Transverse colon (tissue), 3 donors: ENCODE data around the gene CAPN5.

ENCODE experiments used
- EP300 ChIP-seq: sonication (generic); formaldehyde crosslinking; IDR thresholded peaks from one replicate; pipeline ENCODE4 v1.6.1; 2017; ENCODE audit warnings: antibody characterized with exemption, low read depth
- TF ChIP-seq, protein P1 (sequence below), 5 experiments: fragments of 200-600 bp in 3 of 5; fragments of 450-650 bp in 2 of 5; sonication (generic) in 3 of 5; IDR thresholded peaks; 1 replicate in 2 of 5; 2 replicates in 3 of 5; pipeline ENCODE4 v1.5.1; 2016 to 2017; ENCODE audit warnings: antibody characterized with exemption in 5 of 5, inconsistent platforms in 3 of 5, mild to moderate bottlenecking in 2 of 5, moderate library complexity in 1 of 5

- TF ChIP-seq, protein P1, sequence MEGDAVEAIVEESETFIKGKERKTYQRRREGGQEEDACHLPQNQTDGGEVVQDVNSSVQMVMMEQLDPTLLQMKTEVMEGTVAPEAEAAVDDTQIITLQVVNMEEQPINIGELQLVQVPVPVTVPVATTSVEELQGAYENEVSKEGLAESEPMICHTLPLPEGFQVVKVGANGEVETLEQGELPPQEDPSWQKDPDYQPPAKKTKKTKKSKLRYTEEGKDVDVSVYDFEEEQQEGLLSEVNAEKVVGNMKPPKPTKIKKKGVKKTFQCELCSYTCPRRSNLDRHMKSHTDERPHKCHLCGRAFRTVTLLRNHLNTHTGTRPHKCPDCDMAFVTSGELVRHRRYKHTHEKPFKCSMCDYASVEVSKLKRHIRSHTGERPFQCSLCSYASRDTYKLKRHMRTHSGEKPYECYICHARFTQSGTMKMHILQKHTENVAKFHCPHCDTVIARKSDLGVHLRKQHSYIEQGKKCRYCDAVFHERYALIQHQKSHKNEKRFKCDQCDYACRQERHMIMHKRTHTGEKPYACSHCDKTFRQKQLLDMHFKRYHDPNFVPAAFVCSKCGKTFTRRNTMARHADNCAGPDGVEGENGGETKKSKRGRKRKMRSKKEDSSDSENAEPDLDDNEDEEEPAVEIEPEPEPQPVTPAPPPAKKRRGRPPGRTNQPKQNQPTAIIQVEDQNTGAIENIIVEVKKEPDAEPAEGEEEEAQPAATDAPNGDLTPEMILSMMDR (IDR thresholded peaks at IDR 0.05) = no peak
- no peak for TF ChIP-seq EP300
Observed at GRCh38 chr11:77138106-77138649, 71.4 kb downstream of the CAPN5 start.
